Tibial nerve (tissue), 4 donors: ENCODE results near the gene NINJ2.

Experiments
- EP300 ChIP-seq, 2 donors: sonication (generic); formaldehyde crosslinking; IDR thresholded peaks; one replicate each; pipeline ENCODE4 v1.6.1; 2017; ENCODE audit warnings: antibody characterized with exemption in 2 of 2, mild to moderate bottlenecking in 1 of 2
- POLR2A ChIP-seq, 2 donors: fragments of 450-650 bp; IDR thresholded peaks; one replicate each; pipeline ENCODE4 v1.6.1; 2017; ENCODE audit warnings: antibody characterized with exemption in 2 of 2, mild to moderate bottlenecking in 2 of 2, moderate library complexity in 2 of 2
- TF ChIP-seq, protein P1 (sequence below), 5 experiments: fragments of 200-600 bp in 3 of 5; fragments of 450-650 bp in 2 of 5; sonication (generic) in 3 of 5; IDR thresholded peaks; one replicate each; pipeline ENCODE4 v1.5.1; 2016 to 2019; ENCODE audit warnings: antibody characterized with exemption in 5 of 5, mild to moderate bottlenecking in 3 of 5, moderate library complexity in 2 of 5

DNA sequence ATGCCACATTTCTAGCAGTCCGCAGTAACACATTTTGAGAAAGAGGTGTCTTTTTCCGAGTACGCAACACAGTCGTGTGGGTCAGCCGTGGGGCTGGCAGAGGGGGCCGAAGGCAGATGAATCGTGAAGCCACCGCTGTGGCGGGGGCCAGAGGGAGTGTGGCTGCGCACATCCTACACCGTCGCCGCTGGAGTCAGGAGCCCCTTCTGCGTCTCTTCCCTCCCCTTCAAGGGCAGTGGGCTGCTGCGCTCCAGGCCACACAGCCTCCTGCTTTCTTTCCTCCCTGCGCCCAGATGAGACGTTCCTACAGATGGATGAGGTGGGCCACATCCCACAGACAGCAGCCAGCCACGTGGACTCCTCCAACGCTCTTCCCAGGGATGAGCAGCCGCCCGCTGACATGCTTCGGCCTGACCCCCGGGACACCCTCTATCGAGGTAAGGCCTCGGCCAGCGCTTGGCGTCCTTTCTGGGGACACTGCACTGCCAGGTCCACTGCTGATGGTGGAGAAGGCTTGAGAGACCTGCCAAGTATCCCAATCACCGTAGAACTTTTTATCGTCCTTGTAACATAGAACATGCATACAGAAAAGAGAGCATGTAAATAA is 113.7 kb downstream of the NINJ2 start:
- TF ChIP-seq POLR2A (IDR thresholded peaks at IDR 0.05), result no peak
- TF ChIP-seq, protein P1, sequence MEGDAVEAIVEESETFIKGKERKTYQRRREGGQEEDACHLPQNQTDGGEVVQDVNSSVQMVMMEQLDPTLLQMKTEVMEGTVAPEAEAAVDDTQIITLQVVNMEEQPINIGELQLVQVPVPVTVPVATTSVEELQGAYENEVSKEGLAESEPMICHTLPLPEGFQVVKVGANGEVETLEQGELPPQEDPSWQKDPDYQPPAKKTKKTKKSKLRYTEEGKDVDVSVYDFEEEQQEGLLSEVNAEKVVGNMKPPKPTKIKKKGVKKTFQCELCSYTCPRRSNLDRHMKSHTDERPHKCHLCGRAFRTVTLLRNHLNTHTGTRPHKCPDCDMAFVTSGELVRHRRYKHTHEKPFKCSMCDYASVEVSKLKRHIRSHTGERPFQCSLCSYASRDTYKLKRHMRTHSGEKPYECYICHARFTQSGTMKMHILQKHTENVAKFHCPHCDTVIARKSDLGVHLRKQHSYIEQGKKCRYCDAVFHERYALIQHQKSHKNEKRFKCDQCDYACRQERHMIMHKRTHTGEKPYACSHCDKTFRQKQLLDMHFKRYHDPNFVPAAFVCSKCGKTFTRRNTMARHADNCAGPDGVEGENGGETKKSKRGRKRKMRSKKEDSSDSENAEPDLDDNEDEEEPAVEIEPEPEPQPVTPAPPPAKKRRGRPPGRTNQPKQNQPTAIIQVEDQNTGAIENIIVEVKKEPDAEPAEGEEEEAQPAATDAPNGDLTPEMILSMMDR (IDR thresholded peaks at IDR 0.05), result no peak
- no peak for TF ChIP-seq EP300 (IDR thresholded peaks at IDR 0.05)
